GM23248 (cell line): Measurements from ENCODE around the gene LLGL2.

Source experiments
- EZH2 ChIP-seq: fragments of 200-600 bp; sonication (generic); IDR thresholded peaks from 2 replicates; pipeline ENCODE4 v1.6.1; 2018; ENCODE audit warnings: antibody characterized with exemption, mild to moderate bottlenecking; ENCODE audit not compliant: insufficient read depth, poor library complexity, severe bottlenecking
- EZH2phosphoT487 ChIP-seq: fragments of 200-600 bp; sonication (generic); IDR thresholded peaks from 2 replicates; pipeline ENCODE4 v1.6.1; 2018; ENCODE audit warnings: antibody characterized with exemption, moderate library complexity, mild to moderate bottlenecking, low read depth; ENCODE audit not compliant: insufficient read depth

DNA sequence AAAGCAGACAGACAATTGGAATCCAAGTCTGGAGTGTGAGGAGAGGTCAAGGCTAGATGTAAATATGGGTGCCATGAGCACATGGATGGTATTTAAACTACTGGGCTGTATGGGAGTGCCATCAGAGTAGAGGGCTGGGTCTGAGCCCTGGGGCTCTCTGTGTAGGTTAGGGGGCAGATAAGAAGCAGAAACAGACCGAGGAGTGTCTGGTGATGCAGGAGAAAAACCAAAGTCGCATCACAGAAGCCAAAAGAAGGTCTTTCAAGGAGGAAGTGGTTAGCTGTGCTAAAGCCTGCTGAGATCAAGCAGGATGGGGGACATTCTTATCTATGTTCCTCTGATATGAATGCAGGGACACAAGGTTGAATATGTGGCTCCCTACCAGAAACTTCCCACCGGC is 7.3 kb upstream of the LLGL2 start:
- no peak for TF ChIP-seq EZH2
- TF ChIP-seq EZH2phosphoT487 = no peak
